Epithelial cell of proximal tubule (primary cell): Measurements from ENCODE around the gene B3GAT3. TPM values are rescaled to one million over a fixed set of nuclear protein-coding genes. Genes with fewer than 3 reads are reported as not detected.
"Not testable (repeated sequence)": the region's sequence is repeated elsewhere in the genome, so short reads cannot be mapped to it uniquely, and the experiment has no call there.

Experiments used
- DNase-seq: peaks from one replicate; pipeline ENCODE4 v3.0.0-alpha.2; 2011; ENCODE audit warnings: low read depth
- H3K4me3 ChIP-seq: 2 replicates; pipeline ENCODE4 v1.5.1; 2011; ENCODE audit warnings: low read depth, mild to moderate bottlenecking, low read length
- CTCF ChIP-seq: conservative IDR thresholded peaks from 2 replicates; pipeline ENCODE4 v1.5.1; 2012; ENCODE audit warnings: low read depth, mild to moderate bottlenecking, low read length
- total RNA-seq: library from RNA; depleted of rRNA; stranded (reverse); fragments of >200 nt; gene quantifications from 2 replicates; pipeline ENCODE4 v1.2.3, GENCODE V29; 2015

Gene B3GAT3
- total RNA-seq, 1 donor from 2014 or later: 67.7 TPM

DNA sequence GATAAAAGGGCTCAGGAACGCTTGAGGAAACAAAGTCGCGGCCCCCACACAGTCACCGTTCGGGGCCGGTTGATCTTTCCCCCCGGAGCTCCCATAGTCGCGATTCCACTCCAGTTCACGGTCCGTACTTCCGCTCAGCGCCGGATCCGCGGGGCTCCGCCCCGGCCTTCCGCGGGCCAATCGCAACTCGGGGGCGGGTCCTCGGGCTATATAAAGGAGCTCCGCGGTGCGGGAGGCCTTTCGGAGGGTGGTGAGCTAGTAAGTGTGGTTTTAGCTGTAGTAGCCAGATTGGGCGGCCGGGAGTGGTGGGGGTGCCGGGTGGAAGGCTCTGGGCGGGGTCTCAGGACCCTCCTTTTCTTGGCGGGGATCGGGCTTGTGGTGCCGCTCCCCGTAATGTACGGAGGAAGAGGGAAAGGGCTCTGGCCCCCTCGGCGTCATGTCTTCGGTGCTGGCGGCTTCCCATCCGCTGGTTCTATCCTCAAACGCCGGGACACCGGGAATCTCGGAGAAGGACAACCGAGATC, 43.4 kb upstream of the B3GAT3 start, which contains the start of the genes C11orf98 and CSKMT:
Gene C11orf98 (minus strand): TSS at position 136 of the 524 bp plus-strand sequence. CDS start 41 bp downstream, at position 95.
Gene CSKMT (plus strand): TSS at position 238 of the 524 bp plus-strand sequence. CDS start 568 bp downstream, outside the sequence.
- H3K4me3 ChIP-seq: peak within 1 kb of the TSS; percentile 69
- no peak for TF ChIP-seq CTCF
- DNase-seq: no peak

- no peak for TF ChIP-seq CTCF
- no peak for DNase-seq
- peak overlapping the region; percentile 69 for H3K4me3 ChIP-seq
Observed at GRCh38 chr11:62664405-62665074, 42.8 kb upstream of the B3GAT3 start.

- no peak overlapping the region for H3K4me3 ChIP-seq
- TF ChIP-seq CTCF: no peak
- no peak for DNase-seq
Observed at GRCh38 chr11:62656796-62657429, 35.1 kb upstream of the B3GAT3 start.

DNA sequence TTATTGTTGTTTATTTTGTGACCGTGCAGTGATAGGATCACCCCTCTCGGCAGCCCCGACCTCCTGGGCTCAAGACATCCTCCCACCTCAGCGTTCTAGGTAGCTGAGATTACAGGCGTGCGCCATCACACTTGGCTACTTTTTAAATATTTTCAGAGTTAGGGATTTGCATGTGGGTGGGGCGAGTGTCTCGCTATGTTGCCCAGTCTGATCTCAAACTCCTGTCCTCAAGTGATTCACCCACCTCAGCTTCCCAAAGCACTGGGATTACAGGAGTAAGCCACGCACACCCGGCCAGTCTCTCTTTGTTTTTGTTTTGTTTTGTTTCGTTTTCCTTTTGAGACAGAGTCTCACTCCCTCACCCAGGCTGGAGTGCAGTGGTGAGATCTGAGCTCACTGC, 32.5 kb upstream of the B3GAT3 start:
- H3K4me3 ChIP-seq: no peak overlapping the region
- DNase-seq: no peak
- TF ChIP-seq CTCF: no peak

- TF ChIP-seq CTCF: no peak
- no peak for DNase-seq
- H3K4me3 ChIP-seq: peak overlapping the region; percentile 72
Observed at GRCh38 chr11:62652161-62653006, 30.6 kb upstream of the B3GAT3 start.

GRCh38 chr11:62650283-62650682, 28.5 kb upstream of the B3GAT3 start:
- not testable (repeated sequence) for H3K4me3 ChIP-seq, DNase-seq

- DNase-seq: no peak
Observed at GRCh38 chr11:62649486-62649885, 27.7 kb upstream of the B3GAT3 start.

More at GRCh38 chr11:62649486-62649885, 27.7 kb upstream of the B3GAT3 start:
- no peak overlapping the region for H3K4me3 ChIP-seq
- TF ChIP-seq CTCF: no peak
